GM21723 (cell line): ENCODE data around the gene LYRM2.
"Not testable (repeated sequence)": the region's sequence is repeated elsewhere in the genome, so short reads cannot be mapped to it uniquely, and the experiment has no call there.

Experiments used
- ATAC-seq: cut with Tn5 transposase; IDR thresholded peaks from one replicate; pipeline ENCODE4 v1.9.1; 2021; ENCODE audit warnings: mild to moderate bottlenecking, moderate library complexity; ENCODE audit not compliant: unreplicated experiment

LYRM2 gene

DNA sequence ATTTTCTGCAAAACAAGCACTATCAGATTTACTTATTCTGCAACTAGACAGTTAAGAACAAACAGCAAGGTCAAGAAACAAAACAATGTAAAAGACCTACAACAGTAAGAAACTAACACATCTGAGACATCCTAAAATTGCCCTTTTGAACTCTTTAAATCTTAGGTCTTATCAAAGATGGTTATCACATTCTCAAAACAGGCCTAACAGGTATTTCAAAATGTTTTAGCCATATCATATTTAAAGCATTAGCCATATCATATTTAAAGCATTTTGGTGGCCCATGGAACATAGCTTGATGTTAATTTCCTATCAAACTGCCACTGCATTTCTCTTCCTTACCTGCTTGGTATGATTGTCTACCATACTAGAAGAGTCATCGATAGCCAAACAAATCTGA is 11.1 kb upstream of the LYRM2 start:
- no peak for ATAC-seq

- no peak for ATAC-seq
Measured at GRCh38 chr6:89644864-89645263, 6.3 kb upstream of the LYRM2 start.

DNA sequence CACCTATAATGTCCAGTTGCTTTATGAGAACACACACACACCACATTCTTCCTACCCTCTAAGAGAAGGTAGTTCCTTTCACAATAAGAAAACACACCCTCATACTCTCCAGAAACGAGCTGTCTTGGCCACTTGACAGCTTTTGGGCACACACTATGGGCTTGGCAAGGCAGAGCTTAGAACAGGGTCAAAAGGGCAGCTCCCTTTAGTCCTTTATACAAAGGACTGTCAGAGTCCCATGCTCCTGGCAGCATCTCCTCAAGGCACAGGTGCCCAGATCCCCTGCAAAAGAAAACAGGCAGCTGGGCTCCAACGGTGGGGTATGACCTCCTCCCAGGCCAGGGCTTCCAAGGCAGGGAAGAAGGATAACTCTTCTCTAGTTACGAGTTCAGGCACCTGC is 4.9 kb upstream of the LYRM2 start:
- no peak for ATAC-seq

DNA sequence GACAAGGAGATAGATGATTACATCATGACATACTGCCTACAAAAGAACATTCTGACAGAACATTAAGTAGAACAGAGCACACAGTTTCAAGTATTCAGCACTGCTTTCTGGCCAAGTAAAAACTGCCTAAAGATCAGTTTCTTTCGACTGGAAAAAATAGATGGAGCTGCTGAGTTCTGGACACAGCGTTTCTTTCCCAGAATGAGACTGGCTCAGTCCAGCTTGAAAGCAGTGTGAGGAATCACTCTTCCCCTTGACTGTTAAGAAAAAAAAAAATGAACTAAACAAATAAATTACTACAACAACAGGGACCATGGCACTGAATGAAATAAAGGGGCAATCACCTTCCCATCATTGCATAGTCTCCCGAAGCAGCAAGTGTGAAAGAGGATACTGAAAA is 4.4 kb upstream of the LYRM2 start:
- no peak for ATAC-seq

DNA sequence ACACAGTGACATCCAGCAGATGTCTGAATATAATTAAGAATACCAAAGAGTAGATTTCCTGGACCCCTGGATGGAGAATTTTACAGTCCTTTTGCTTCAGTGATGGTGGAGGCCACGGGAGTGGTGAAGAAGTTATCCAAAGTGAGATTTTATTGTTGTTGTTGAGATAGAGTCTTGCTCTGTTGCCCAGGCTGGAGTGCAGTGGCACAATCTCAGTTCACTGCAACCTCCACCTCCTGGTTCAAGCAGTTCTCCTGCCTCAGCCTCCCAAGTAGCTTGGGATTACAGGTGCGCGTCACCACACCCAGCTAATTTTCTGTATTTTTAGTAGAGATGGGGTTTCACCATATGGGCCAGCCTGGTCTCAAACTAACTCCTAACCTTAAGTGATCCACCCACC is 3.0 kb upstream of the LYRM2 start:
- not testable (repeated sequence) for ATAC-seq

DNA sequence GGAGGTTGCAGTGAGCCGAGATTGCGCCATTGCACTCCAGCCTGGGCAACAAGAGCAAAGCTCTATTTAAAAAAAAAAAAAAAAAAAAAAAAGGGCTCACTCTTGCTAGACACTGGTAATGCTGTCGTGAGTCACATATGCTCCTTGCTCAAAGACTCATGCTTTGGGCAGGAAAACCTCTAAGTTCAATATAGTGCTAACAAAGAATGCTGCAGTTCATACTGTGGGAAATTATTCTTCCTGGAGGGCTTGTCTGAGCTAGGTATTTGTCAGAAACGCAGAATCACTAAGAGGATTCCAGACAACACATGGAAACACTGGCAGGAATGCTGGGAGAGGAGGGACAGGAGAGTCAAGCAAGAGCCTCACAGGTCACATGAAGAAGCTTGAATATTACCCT is 2.3 kb upstream of the LYRM2 start:
- no peak for ATAC-seq

- peak; percentile 15 for ATAC-seq
Measured at GRCh38 chr6:89637960-89638319, 607 bp downstream of the LYRM2 start.

DNA sequence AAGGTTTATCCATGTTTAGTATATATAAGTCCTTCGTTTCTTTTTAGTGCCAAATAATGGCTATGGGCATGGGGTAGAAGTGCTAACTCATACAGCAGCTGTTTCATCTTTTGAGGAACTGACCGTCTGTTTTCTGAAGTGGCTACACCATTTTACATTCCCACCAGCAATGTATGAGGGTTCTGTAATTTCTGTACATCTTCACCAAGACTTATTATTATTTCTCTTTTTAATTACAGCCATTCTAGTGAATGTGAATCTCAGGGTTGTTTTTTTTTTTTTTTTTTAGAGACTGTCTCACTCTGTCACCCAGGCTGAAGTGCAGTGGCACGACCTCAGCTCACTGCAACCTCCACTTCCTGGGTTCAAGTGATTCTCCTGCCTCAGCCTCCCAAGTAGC is 2.1 kb downstream of the LYRM2 start:
- ATAC-seq: not testable (repeated sequence)

GRCh38 chr6:89630488-89630887 is 8.1 kb downstream of the LYRM2 start:
- no peak for ATAC-seq

DNA sequence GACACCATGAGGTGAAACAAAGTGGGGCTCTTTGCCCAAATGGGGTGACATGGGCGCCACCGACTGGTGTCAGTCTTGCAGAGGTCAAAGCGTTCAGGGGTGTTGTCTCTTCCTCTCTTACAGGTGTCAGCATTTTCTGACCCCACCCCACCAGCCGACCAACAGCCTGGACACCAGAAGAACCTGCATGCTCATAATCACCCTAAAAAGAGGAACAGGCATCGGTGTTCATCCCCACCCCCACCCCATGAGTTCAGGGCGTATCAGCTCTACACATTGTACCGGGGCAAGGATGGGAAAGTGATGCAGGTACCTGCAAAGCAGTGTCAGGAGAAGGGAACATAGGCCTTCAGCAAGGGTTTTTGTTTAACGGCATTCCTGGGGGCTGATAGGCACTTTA is 14.8 kb downstream of the LYRM2 start:
- ATAC-seq: no peak

DNA sequence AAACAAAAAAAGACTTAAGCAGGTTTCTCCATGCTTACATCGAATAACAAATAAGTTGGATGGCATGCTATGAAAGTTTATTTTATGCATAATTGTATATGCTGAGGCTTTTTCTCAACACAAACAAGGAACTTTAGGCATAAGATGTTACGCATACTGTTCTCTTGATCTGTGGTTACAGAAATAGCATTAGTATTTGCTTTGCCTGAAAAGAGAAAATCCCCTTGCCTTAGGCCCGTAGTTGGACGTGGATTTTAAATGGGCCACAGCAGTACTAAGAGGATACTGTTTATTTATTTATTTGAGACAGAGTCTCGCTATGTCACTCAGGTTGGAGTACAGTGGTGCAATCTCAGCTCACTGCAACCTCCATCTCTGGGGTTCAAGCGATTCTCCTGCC is 19.0 kb downstream of the LYRM2 start:
- ATAC-seq: no peak

DNA sequence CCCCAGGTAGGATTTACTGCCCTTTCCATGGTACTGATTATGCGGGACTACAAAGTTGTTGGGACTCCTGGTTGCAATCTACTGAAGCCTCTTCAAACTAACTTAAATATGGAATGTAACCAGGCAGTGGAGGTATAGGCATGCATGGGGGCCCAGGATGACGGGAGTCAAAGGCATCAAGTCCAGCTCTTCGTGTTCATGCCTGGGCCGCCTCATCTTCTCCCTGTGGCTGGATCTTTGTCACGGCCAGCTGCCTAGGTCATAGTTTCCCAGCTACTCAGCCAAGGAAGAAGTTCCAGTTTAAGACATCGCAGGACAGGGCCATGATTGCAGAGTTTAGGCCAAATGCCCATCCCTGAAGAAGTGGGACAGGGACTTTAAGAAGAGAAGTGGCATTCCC is 20.5 kb downstream of the LYRM2 start:
- ATAC-seq: no peak

DNA sequence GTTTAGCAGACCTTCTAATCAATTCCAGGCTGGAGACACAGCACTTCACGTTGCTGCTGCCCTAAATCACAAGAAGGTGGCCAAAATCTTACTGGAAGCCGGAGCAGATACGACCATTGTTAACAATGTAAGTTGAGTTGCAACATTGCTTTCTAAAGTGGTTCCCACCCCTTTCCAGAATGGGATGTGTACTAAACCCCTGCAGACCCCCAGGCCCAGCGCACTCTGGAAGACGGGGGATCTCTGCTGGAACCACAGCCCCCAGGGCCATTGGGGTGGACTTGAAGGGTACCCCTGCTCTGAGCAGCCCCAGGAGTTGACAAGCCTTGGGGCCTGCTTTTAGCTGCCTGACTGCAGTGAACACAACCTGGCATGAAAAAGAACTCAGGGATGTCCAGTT is 22.0 kb downstream of the LYRM2 start:
- no peak for ATAC-seq

GRCh38 chr6:89615882-89616281 is 22.7 kb downstream of the LYRM2 start:
- ATAC-seq: no peak

DNA sequence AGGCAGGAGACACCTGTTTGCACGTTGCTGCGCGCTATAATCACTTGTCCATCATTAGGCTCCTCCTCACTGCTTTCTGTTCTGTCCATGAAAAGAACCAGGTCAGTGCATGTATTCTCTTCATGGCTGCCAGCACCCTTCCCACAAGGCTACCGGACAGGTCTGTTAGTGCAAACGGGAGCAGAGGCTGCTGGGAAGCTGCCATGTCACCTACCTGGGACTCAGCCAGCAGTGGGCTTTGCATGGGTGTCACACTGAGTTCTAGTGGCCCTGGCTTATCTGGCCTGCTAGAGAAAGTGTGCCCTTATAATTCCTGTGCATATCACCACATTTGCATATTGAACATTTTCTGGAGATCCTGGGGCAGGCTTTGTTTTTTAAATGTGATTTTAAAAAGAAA is 24.8 kb downstream of the LYRM2 start:
- no peak for ATAC-seq

DNA sequence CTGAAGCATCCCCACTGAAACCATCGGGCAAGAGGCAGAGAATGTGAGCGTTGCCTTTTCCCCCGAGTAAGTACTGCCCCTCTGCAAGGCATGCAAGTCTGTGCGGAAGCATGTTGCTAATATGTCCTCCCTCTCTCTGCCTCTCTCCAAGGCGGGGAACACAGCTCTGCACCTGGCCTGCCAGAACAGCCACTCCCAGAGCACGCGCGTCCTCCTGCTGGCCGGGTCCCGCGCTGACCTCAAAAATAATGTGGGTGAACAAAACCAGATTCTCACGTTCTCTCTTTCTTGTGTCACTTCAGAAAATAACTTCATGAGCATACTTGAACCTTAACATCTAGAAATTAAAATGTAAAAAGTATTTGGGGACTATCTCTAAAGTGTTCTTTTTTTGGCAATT is 26.4 kb downstream of the LYRM2 start:
- no peak for ATAC-seq

DNA sequence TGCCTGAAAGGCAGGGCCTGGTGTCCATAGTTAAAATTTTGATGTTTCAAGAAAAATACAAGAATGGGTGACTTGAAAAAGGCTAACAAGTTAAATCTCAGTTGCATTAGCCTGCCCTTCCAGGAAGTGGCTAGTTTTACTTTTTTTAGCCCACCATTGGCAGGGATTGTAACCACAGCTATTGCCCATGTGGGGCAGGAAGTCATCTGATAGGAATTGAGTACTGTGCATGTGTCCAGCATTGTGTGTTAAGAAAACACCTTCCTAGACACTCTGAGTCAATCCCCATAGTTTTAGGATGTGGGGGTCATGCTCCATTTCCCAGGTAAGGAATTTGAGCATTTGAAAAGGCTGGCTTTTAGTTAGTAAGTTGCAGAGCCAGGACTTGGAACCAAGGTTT is 26.9 kb downstream of the LYRM2 start:
- no peak for ATAC-seq

DNA sequence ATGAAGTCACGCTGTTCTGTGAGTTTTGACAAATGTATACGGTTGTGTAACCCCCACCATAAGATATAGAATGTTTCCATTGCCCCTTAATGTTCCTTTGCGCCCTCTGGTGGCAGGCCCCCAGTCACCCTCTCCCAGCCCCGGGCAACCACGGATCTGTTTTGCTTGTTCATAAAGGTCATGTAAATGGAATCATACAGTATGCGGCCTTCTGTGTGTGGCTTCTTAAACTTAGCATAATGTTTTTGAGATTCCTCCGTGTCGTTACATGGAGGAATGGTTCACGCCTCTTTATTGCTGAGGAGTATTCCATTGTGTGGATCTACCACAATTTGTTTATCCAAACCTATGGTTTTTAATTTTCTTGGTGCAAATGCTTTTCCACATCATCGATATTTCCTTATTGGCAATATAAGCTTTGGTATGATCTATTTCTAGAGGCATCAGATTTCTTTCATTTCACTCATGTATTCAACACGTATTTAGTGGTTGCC is 28.4 kb downstream of the LYRM2 start:
- no peak for ATAC-seq

DNA sequence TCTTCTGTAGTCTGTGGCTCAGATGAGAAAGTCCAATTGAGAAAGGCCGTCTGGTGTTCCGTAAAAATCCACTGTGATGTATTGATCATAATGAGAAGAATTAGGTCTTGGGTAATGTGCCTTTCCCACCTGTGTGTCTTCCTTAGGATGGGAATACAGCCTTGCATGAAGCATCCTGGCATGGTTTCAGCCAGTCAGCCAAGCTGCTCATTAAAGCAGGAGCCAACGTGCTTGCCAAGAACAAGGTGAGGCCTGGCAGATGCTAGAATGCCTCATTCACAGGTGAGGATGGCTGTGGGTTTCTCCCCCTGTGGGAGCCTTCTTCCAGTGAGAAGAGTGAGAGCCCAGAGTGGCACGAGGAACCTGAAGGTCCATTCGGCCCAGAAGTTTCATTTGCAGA is 32.7 kb downstream of the LYRM2 start:
- ATAC-seq: no peak

DNA sequence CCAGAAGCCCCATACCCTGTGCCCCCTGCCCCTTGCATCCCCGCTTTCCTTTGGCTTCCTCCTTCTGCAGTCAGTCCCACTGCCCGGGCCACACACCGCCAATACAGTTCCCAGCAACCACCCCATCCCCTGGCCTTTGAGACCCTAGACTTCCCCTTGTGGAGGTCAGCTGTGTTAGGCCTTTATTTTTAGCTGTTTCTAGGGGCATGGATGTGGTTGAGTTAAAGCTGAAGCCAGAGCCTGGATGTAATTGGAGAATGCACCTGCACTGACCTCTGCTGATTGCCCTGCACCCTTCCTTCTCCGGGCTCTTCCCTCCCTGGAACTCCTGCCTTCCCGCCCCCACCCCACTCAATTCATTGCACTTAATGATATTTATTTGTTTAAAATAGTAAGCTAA is 33.9 kb downstream of the LYRM2 start:
- no peak for ATAC-seq

- ATAC-seq: no peak
Measured at GRCh38 chr6:89602166-89602565, 36.4 kb downstream of the LYRM2 start.

- ATAC-seq: no peak
Measured at GRCh38 chr6:89599727-89600126, 38.8 kb downstream of the LYRM2 start.

- ATAC-seq: no peak
Measured at GRCh38 chr6:89597988-89598387, 40.6 kb downstream of the LYRM2 start.

- ATAC-seq: no peak
Measured at GRCh38 chr6:89597372-89597771, 41.2 kb downstream of the LYRM2 start.
